ENCODE data around the gene ERCC6L. TPM values are rescaled to one million over a fixed set of nuclear protein-coding genes. Genes with fewer than 3 reads are reported as not detected.

The ERCC6L gene
- total RNA-seq (2021), result 17.8 to 19.8 TPM (median 18.4 TPM) in 3 replicates
- Bru-seq, nascent RNA, result percentile 74 among the genes with signal in this experiment
- long read RNA-seq, experiment 1, full-length matches to known transcripts, result 121 of 147 reads
- long read RNA-seq, experiment 1, partial matches to known transcripts, result 1 of 147 reads
- long read RNA-seq, experiment 1, other reads (novel, unspliced or antisense), result 25 of 147 reads
- long read RNA-seq, experiment 2, full-length matches to known transcripts, result 15 of 27 reads
- long read RNA-seq, experiment 2, partial matches to known transcripts, result 0 of 27 reads
- long read RNA-seq, experiment 2, other reads (novel, unspliced or antisense), result 12 of 27 reads
- long read RNA-seq, experiment 3, full-length matches to known transcripts, result 9 of 13 reads
- long read RNA-seq, experiment 3, partial matches to known transcripts, result 0 of 13 reads
- long read RNA-seq, experiment 3, other reads (novel, unspliced or antisense), result 4 of 13 reads

- CTCF ChIA-PET, result interaction anchor here (0.8 to 1.4 kb wide), 7 partner anchors 21 to 328 kb away, joined by 3 to 6 read pairs (median 3); partner anchors contain the start of genes NHSL2, RPS4X and RTL5
Observed at GRCh38 chrX:72238721-72239475, at the start of gene ERCC6L. Gene ERCC6L, minus strand, starts transcription at chrX:72239027. Its CDS starts 116 bp downstream, at chrX:72238911.

More at GRCh38 chrX:72238721-72239475, at the start of gene ERCC6L:
- H3K9me3 Mint-ChIP-seq, result peaks cover 6% of the 10 kb centered on the region; the same call in 1 of the 2 replicates
- H3K27ac Mint-ChIP-seq, result peak within 1 kb of the TSS; percentile 90
- POLR2A ChIA-PET, result interaction anchor here (0.6 to 1.3 kb wide), 5 partner anchors 10 to 69 kb away, joined by 3 to 9 read pairs (median 3); partner anchors contain the start of gene PIN4
- TF ChIP-seq JUN (CRISPR knock-in tag; IDR thresholded peaks at IDR 0.05) (peak; percentile 24; the same call in 1 of the 2 replicates), SP1 (CRISPR knock-in tag; conservative IDR thresholded peaks at IDR 0.05) (peak; percentile 77), CBFB (CRISPR knock-in tag; IDR thresholded peaks at IDR 0.05; ENCODE audit: low read depth) (no peak), NFE2L1 (CRISPR knock-in tag; IDR thresholded peaks at IDR 0.05) (peak; percentile 81), ZNF671 (CRISPR knock-in tag; IDR thresholded peaks at IDR 0.05) (no peak), FOXP1 (CRISPR knock-in tag; IDR thresholded peaks at IDR 0.05; ENCODE audit: borderline replicate concordance) (peak; percentile 85), NFYB (CRISPR knock-in tag; conservative IDR thresholded peaks at IDR 0.05; ENCODE audit: low read depth) (peak; percentile 49; the same call in 1 of the 2 replicates), USF1 (CRISPR knock-in tag; IDR thresholded peaks at IDR 0.05) (0 out of 2 replicates have a peak, but pooled peaks have one; percentile 54), FOXJ3 (CRISPR knock-in tag; IDR thresholded peaks at IDR 0.05; ENCODE audit: borderline replicate concordance) (no peak), GTF2I (CRISPR knock-in tag; conservative IDR thresholded peaks at IDR 0.05) (no peak), USF2 (CRISPR knock-in tag; IDR thresholded peaks at IDR 0.05) (peak; percentile 26; the same call in 1 of the 2 replicates), TEAD1 (CRISPR knock-in tag; IDR thresholded peaks at IDR 0.05) (peak; percentile 52; the same call in 1 of the 2 replicates), FOXK1 (CRISPR knock-in tag; IDR thresholded peaks at IDR 0.05) (peak; percentile 60; the same call in 1 of the 2 replicates), JAZF1 (CRISPR knock-in tag; IDR thresholded peaks at IDR 0.05) (no peak), GABPB1 (CRISPR knock-in tag; IDR thresholded peaks at IDR 0.05) (no peak), ERG (CRISPR knock-in tag; IDR thresholded peaks at IDR 0.05) (no peak), ZNF425 (CRISPR knock-in tag; conservative IDR thresholded peaks at IDR 0.05) (no peak), MYBL2 (CRISPR knock-in tag; IDR thresholded peaks at IDR 0.05) (peak; percentile 82; the same call in 1 of the 2 replicates), KAT7 (CRISPR knock-in tag; IDR thresholded peaks at IDR 0.05; ENCODE audit: borderline replicate concordance) (no peak), NR2C2 (CRISPR knock-in tag; IDR thresholded peaks at IDR 0.05) (no peak), SMAD3 (CRISPR knock-in tag; IDR thresholded peaks at IDR 0.05; ENCODE audit: borderline replicate concordance) (no peak), ZBTB21 (CRISPR knock-in tag; IDR thresholded peaks at IDR 0.05; ENCODE audit: borderline replicate concordance) (peak; percentile 65; the same call in 1 of the 2 replicates)
- TF ChIP-seq, protein P1, sequence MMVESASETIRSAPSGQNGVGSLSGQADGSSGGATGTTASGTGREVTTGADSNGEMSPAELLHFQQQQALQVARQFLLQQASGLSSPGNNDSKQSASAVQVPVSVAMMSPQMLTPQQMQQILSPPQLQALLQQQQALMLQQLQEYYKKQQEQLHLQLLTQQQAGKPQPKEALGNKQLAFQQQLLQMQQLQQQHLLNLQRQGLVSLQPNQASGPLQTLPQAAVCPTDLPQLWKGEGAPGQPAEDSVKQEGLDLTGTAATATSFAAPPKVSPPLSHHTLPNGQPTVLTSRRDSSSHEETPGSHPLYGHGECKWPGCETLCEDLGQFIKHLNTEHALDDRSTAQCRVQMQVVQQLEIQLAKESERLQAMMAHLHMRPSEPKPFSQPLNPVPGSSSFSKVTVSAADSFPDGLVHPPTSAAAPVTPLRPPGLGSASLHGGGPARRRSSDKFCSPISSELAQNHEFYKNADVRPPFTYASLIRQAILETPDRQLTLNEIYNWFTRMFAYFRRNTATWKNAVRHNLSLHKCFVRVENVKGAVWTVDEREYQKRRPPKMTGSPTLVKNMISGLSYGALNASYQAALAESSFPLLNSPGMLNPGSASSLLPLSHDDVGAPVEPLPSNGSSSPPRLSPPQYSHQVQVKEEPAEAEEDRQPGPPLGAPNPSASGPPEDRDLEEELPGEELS (CRISPR knock-in tag; IDR thresholded peaks at IDR 0.05), result 0 out of 2 replicates have a peak, but pooled peaks have one; percentile 26
- TF ChIP-seq, protein P2, sequence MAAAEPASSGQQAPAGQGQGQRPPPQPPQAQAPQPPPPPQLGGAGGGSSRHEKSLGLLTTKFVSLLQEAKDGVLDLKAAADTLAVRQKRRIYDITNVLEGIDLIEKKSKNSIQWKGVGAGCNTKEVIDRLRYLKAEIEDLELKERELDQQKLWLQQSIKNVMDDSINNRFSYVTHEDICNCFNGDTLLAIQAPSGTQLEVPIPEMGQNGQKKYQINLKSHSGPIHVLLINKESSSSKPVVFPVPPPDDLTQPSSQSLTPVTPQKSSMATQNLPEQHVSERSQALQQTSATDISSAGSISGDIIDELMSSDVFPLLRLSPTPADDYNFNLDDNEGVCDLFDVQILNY (CRISPR knock-in tag; IDR thresholded peaks at IDR 0.05), result 0 out of 2 replicates have a peak, but pooled peaks have one; percentile 25
- TF ChIP-seq, protein P3, sequence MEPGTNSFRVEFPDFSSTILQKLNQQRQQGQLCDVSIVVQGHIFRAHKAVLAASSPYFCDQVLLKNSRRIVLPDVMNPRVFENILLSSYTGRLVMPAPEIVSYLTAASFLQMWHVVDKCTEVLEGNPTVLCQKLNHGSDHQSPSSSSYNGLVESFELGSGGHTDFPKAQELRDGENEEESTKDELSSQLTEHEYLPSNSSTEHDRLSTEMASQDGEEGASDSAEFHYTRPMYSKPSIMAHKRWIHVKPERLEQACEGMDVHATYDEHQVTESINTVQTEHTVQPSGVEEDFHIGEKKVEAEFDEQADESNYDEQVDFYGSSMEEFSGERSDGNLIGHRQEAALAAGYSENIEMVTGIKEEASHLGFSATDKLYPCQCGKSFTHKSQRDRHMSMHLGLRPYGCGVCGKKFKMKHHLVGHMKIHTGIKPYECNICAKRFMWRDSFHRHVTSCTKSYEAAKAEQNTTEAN (CRISPR knock-in tag; IDR thresholded peaks at IDR 0.05), result no peak
- TF ChIP-seq, protein P4, sequence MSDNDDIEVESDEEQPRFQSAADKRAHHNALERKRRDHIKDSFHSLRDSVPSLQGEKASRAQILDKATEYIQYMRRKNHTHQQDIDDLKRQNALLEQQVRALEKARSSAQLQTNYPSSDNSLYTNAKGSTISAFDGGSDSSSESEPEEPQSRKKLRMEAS (CRISPR knock-in tag; IDR thresholded peaks at IDR 0.05), result peak; percentile 95
- DNase-seq (ENCODE audit: low spot score), result peak; percentile 87
- peaks cover 24% of the 10 kb centered on the region for H3K36me3 Mint-ChIP-seq
- 0 out of 2 replicates have a peak, but pooled peaks cover 2% of the 10 kb centered on the region for H3K4me1 Mint-ChIP-seq
- ATAC-seq, result peak; percentile 91
- H3K27me3 Mint-ChIP-seq (ENCODE audit: low read depth), result no peaks in the 10 kb centered on the region
- H3K4me3 Mint-ChIP-seq, result peak within 1 kb of the TSS; percentile 85
